ENCODE results near the gene IL3RA. TPM values are rescaled to one million over a fixed set of nuclear protein-coding genes. Genes with fewer than 3 reads are reported as not detected.

Gene IL3RA
- total RNA-seq (2014; rRNA removed; shearing (Covaris generic)) (0.39 TPM in 1 of 2 replicates, not detected in the other), polyA plus RNA-seq (2016; fragmentation: Nextera tagmentation; extraction: Ambion mirVana) (0.78 and 0.86 TPM in 2 replicates)
- long read RNA-seq, partial matches to known transcripts: 0 of 1 reads
- long read RNA-seq, other reads (novel, unspliced or antisense): 1 of 1 reads

DNA sequence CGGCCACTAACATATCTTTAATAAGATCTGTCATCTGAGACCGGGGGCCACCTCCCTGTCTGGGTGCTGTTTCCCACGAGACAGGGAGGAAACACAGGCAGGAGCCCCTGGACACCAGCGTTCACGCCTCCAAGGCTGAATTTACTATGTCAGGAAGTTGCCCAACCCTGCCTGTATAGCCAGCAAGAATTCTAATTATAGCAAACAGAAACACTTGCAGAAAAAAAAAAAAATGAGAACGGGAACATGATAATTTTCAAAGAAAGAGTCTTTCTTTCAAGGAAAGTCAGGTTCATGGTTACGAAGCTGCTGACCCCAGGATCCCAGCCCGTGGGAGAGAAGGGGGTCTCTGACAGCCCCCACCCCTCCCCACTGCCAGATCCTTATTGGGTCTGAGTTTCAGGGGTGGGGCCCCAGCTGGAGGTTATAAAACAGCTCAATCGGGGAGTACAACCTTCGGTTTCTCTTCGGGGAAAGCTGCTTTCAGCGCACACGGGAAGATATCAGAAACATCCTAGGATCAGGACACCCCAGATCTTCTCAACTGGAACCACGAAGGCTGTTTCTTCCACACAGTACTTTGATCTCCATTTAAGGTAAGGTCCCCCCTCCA lies at the start of gene IL3RA:
TSS of gene IL3RA (plus strand) at position 455 of the 613 bp plus-strand sequence. CDS start 4,981 bp downstream, outside the sequence.
- Histone ChIP-seq H3K79me2 (replicated peaks; ENCODE audit: insufficient read depth) (no peaks in the 10 kb centered on the region), H3K4me1 (ENCODE audit: insufficient read depth) (no peaks in the 10 kb centered on the region), H3K36me3 (ENCODE audit: insufficient read depth) (no peaks in the 10 kb centered on the region), H3K27me3 (ENCODE audit: insufficient read depth) (no peaks in the 10 kb centered on the region), H3K9me2 (ENCODE audit: insufficient read depth) (no peaks in the 10 kb centered on the region), H3K4me2 (no peak within 1 kb of the TSS), H3K4me3 (no peak within 1 kb of the TSS), H4K20me1 (replicated peaks; ENCODE audit: insufficient read depth) (no peaks in the 10 kb centered on the region), H3F3A (replicated peaks; ENCODE audit: low read depth) (0 out of 2 replicates have a peak, but pooled peaks cover 4% of the 10 kb centered on the region), H2AFZ (no peak within 1 kb of the TSS), H3K27ac (ENCODE audit: low read depth) (no peak within 1 kb of the TSS)
- ATAC-seq (no peak), DNase-seq (ENCODE audit: low spot score) (no peak)
- no peak for TF ChIP-seq POLR2AphosphoS5 (IDR thresholded peaks at IDR 0.05; ENCODE audit: low read depth)
- Mint-ChIP-seq H3K4me1 (no peaks in the 10 kb centered on the region), H3K4me3 (no peak within 1 kb of the TSS), H3K36me3 (ENCODE audit: low read depth) (peaks cover 56% of the 10 kb centered on the region), H3K27me3 (ENCODE audit: insufficient read depth, low read depth, poor library complexity) (peaks cover 10% of the 10 kb centered on the region), H3K27ac (no peak within 1 kb of the TSS), H3K9me3 (peaks cover 94% of the 10 kb centered on the region)

DNA sequence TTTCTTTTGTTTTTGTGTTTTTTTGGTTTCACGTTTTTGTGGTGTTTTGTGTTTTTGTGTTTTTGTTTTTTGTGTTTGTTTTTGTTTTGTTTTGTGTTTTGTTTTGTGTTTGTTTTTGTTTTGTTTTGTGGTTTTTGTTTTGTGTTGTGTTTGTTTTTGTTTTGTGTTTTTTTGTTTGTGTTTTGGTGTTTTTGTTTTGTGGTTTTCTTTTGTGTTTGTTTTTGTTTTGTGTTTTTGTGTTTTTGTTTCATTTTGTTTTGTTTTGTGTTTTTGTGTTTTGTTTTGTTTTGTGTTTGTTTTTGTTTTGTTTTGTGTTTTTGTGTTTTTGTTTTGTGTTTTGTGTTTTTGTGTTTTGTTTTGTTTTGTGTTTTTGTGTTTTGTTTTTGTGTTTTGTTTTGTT lies 47.0 kb upstream of the IL3RA start:
- peaks cover 89% of the 10 kb centered on the region for H3K9me3 Mint-ChIP-seq
- Histone ChIP-seq H3F3A (replicated peaks; ENCODE audit: low read depth) (no peaks in the 10 kb centered on the region), H2AFZ (no peak overlapping the region), H4K20me1 (replicated peaks; ENCODE audit: insufficient read depth) (no peaks in the 10 kb centered on the region), H3K27me3 (ENCODE audit: insufficient read depth) (no peaks in the 10 kb centered on the region), H3K9me2 (ENCODE audit: insufficient read depth) (no peaks in the 10 kb centered on the region), H3K79me2 (replicated peaks; ENCODE audit: insufficient read depth) (no peaks in the 10 kb centered on the region), H3K4me3 (no peak overlapping the region), H3K4me1 (ENCODE audit: insufficient read depth) (no peaks in the 10 kb centered on the region), H3K36me3 (ENCODE audit: insufficient read depth) (no peaks in the 10 kb centered on the region), H3K27ac (ENCODE audit: low read depth) (no peak overlapping the region), H3K4me2 (no peak overlapping the region)
- DNase-seq (ENCODE audit: low spot score) (no peak), ATAC-seq (no peak)
- no peaks in the 10 kb centered on the region for H3K4me1 Mint-ChIP-seq
- peaks cover 13% of the 10 kb centered on the region for H3K27me3 Mint-ChIP-seq (ENCODE audit: insufficient read depth, low read depth, poor library complexity)
- H3K27ac Mint-ChIP-seq: no peak overlapping the region
- no peak overlapping the region for H3K4me3 Mint-ChIP-seq
- peaks cover 32% of the 10 kb centered on the region for H3K36me3 Mint-ChIP-seq (ENCODE audit: low read depth)
- TF ChIP-seq ZNF114 (CRISPR knock-in tag; IDR thresholded peaks at IDR 0.05): no peak

DNA sequence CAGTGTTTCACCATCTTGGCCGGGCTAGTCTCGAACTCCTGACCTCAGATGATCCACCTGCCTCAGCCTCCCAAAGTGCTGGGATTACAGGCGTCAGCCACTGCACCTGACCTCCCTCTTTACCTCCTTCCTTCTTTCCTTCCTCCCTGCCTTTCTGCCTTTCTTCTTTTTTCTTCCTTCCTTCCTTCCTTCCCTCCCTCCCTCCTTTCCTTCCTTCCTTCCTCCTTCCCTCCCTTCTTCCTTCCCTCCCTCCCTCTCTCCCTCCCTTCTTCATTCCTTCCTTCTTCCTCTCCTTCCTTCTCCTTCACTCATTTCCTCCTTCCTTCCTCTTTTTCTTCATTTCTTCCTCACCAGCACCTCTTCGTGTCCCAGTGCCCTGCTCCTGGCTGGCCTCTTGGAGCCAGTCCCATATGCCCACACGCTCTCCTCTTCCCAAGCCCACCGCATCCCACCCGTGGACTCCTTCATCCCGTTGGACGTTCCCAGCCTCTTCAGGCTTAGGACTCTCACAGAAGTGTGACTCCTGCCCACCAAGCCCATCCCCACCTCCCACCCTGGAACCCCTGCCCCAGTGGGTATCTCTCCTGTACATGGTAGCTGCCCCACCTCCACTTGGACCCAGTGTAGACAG lies 45.4 kb upstream of the IL3RA start:
- Mint-ChIP-seq H3K36me3 (ENCODE audit: low read depth) (peaks cover 42% of the 10 kb centered on the region), H3K27me3 (ENCODE audit: insufficient read depth, low read depth, poor library complexity) (peaks cover 18% of the 10 kb centered on the region), H3K9me3 (peaks cover 93% of the 10 kb centered on the region), H3K27ac (no peak overlapping the region), H3K4me3 (no peak overlapping the region), H3K4me1 (no peaks in the 10 kb centered on the region)
- no peak overlapping the region for H2AFZ ChIP-seq
- no peak overlapping the region for H3K4me2 ChIP-seq
- no peaks in the 10 kb centered on the region for H3F3A ChIP-seq (replicated peaks; ENCODE audit: low read depth)
- no peak for ATAC-seq
- no peaks in the 10 kb centered on the region for H3K27me3 ChIP-seq (ENCODE audit: insufficient read depth)
- H4K20me1 ChIP-seq (replicated peaks; ENCODE audit: insufficient read depth): no peaks in the 10 kb centered on the region
- no peaks in the 10 kb centered on the region for H3K36me3 ChIP-seq (ENCODE audit: insufficient read depth)
- no peaks in the 10 kb centered on the region for H3K4me1 ChIP-seq (ENCODE audit: insufficient read depth)
- H3K4me3 ChIP-seq: no peak overlapping the region
- no peaks in the 10 kb centered on the region for H3K79me2 ChIP-seq (replicated peaks; ENCODE audit: insufficient read depth)
- no peaks in the 10 kb centered on the region for H3K9me2 ChIP-seq (ENCODE audit: insufficient read depth)
- no peak overlapping the region for H3K27ac ChIP-seq (ENCODE audit: low read depth)
- TF ChIP-seq, protein P1, sequence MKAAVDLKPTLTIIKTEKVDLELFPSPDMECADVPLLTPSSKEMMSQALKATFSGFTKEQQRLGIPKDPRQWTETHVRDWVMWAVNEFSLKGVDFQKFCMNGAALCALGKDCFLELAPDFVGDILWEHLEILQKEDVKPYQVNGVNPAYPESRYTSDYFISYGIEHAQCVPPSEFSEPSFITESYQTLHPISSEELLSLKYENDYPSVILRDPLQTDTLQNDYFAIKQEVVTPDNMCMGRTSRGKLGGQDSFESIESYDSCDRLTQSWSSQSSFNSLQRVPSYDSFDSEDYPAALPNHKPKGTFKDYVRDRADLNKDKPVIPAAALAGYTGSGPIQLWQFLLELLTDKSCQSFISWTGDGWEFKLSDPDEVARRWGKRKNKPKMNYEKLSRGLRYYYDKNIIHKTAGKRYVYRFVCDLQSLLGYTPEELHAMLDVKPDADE (IDR thresholded peaks at IDR 0.05): no peak
- TF ChIP-seq, protein P2, sequence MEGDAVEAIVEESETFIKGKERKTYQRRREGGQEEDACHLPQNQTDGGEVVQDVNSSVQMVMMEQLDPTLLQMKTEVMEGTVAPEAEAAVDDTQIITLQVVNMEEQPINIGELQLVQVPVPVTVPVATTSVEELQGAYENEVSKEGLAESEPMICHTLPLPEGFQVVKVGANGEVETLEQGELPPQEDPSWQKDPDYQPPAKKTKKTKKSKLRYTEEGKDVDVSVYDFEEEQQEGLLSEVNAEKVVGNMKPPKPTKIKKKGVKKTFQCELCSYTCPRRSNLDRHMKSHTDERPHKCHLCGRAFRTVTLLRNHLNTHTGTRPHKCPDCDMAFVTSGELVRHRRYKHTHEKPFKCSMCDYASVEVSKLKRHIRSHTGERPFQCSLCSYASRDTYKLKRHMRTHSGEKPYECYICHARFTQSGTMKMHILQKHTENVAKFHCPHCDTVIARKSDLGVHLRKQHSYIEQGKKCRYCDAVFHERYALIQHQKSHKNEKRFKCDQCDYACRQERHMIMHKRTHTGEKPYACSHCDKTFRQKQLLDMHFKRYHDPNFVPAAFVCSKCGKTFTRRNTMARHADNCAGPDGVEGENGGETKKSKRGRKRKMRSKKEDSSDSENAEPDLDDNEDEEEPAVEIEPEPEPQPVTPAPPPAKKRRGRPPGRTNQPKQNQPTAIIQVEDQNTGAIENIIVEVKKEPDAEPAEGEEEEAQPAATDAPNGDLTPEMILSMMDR (conservative IDR thresholded peaks at IDR 0.05; ENCODE audit: low read depth in 2 of 2): no peak
- TF ChIP-seq, protein P3, sequence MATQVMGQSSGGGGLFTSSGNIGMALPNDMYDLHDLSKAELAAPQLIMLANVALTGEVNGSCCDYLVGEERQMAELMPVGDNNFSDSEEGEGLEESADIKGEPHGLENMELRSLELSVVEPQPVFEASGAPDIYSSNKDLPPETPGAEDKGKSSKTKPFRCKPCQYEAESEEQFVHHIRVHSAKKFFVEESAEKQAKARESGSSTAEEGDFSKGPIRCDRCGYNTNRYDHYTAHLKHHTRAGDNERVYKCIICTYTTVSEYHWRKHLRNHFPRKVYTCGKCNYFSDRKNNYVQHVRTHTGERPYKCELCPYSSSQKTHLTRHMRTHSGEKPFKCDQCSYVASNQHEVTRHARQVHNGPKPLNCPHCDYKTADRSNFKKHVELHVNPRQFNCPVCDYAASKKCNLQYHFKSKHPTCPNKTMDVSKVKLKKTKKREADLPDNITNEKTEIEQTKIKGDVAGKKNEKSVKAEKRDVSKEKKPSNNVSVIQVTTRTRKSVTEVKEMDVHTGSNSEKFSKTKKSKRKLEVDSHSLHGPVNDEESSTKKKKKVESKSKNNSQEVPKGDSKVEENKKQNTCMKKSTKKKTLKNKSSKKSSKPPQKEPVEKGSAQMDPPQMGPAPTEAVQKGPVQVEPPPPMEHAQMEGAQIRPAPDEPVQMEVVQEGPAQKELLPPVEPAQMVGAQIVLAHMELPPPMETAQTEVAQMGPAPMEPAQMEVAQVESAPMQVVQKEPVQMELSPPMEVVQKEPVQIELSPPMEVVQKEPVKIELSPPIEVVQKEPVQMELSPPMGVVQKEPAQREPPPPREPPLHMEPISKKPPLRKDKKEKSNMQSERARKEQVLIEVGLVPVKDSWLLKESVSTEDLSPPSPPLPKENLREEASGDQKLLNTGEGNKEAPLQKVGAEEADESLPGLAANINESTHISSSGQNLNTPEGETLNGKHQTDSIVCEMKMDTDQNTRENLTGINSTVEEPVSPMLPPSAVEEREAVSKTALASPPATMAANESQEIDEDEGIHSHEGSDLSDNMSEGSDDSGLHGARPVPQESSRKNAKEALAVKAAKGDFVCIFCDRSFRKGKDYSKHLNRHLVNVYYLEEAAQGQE (IDR thresholded peaks at IDR 0.05; ENCODE audit: unreplicated experiment): no peak
- TF ChIP-seq ZNF114 (CRISPR knock-in tag; IDR thresholded peaks at IDR 0.05) (no peak), ZNF331 (CRISPR knock-in tag; IDR thresholded peaks at IDR 0.05; ENCODE audit: low read depth) (no peak), NANOG (IDR thresholded peaks at IDR 0.05; ENCODE audit: borderline replicate concordance) (no peak), EZH2 (IDR thresholded peaks at IDR 0.05; ENCODE audit: low read depth, unreplicated experiment) (no peak), CREB1 (CRISPR knock-in tag; IDR thresholded peaks at IDR 0.05; ENCODE audit: low read depth) (no peak)
- DNase-seq (ENCODE audit: low spot score): no peak
